Motor neuron (in vitro differentiated cells): ENCODE measurements around the gene WBP2. TPM values are rescaled to one million over a fixed set of nuclear protein-coding genes. Genes with fewer than 3 reads are reported as not detected.
A peak's percentile ranks its signal among the peaks of the same experiment; 100 is the strongest.

Experiments
- ATAC-seq, 8 experiments: fragments of 200-7000 bp; cut with Tn5 transposase; replicated peaks in 6 of 8; 2 replicates each; pipeline ENCODE4 v1.8.0; 2021; ENCODE audit warnings: mild to moderate bottlenecking in 8 of 8, moderate library complexity in 8 of 8
- H3K27ac ChIP-seq, 2 donors: fragments of 250-450 bp; sonication (Bioruptor Pico); 2 replicates each; pipeline ENCODE4 v1.9.0; 2021; ENCODE audit warnings: antibody characterized with exemption in 2 of 2, mild to moderate bottlenecking in 2 of 2, moderate library complexity in 1 of 2
- H3K4me1 ChIP-seq, 2 donors: fragments of 250-450 bp; sonication (Bioruptor Pico); replicated peaks in 1 of 2; 2 replicates each; pipeline ENCODE4 v1.6.1; 2021; ENCODE audit warnings: antibody characterized with exemption in 2 of 2, mild to moderate bottlenecking in 2 of 2, moderate library complexity in 1 of 2
- H3K4me3 ChIP-seq, 5 donors: fragments of 250-450 bp; sonication (Bioruptor Pico); 2 replicates each; pipeline ENCODE4 v1.9.0; 2021; ENCODE audit warnings: antibody characterized with exemption in 5 of 5, mild to moderate bottlenecking in 5 of 5, moderate library complexity in 4 of 5
- WGBS, 10 experiments: fragments of 450-650 bp; shearing (Covaris generic); methylation state at CpG; one replicate each; pipeline ENCODE4 v1.0.0; 2022; 5-methylcytosine and 5-hydroxymethylcytosine counted together
- in situ Hi-C, 9 experiments: fragments of 400-800 bp; cut with MboI; loops; one replicate each; pipeline ENCODE4 v1.15.0; 2021; ENCODE audit warnings: low sequenced_read_pairs in 9 of 9, low pct_unique_long_range_greater_than_20kb in 2 of 9; ENCODE audit not compliant: unreplicated experiment in 9 of 9
- total RNA-seq, 8 experiments: library from RNA; unstranded; fragments of 300-600 nt; gene quantifications; 2 replicates each; pipeline versions ENCODE4 v1.2.3 to v1.2.4, GENCODE V29; 2022

The WBP2 gene
- total RNA-seq, 8 experiments from 2014 or later, result 51.3 to 86.5 (median 60.1) TPM

DNA sequence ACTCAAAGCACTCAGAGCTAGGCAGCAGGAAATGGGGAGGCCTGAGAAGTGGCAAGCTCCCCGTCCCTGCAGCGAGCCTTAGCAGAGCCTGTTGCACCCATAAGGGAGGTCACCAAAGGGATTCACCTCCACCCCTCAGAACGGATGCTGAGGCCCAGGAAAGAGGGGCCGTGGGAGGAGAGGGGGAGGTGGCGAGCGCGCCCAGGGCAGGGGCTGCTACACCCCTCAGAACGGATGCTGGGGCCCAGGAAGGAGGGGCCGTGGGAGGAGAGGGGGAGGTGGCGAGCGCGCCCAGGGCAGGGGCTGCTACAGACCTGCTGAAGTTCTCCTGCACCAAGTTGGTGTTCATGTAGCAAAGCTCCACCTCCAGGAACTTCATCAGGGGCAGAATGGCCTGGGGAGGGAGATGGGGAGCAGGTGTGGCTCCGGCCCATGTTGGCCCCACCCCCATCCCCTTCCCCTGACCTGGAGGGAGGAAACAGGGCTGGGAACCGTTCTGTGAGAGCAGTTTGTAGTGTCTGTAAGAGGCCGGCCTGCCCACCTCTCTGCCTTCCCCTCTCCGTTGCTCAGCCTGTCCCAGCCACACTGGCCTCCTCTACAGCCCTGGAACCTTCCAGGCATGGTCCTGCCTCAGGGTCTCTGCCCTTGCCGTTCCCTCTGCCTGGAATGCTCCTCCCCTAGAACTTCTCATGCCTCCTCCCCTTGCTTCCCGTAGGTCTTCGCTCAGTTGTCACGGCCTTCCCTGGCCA, 22.3 kb downstream of the WBP2 start:
- Histone ChIP-seq H3K27ac (no peak overlapping the region), H3K4me3 (no peak overlapping the region), H3K4me1 (peaks cover 19 to 28% of the 10 kb centered on the region in 2 donors)
- WGBS, 10 experiments, result 20 to 63% (median 50%) methylated on average over 1 to 4 of the region's 20 CpGs; no CpG with 5 or more reads in 3 of the 10 experiments
- ATAC-seq, result peak; percentile 7 to 59 (median 40)
- in situ Hi-C loops, result no loop called here

DNA sequence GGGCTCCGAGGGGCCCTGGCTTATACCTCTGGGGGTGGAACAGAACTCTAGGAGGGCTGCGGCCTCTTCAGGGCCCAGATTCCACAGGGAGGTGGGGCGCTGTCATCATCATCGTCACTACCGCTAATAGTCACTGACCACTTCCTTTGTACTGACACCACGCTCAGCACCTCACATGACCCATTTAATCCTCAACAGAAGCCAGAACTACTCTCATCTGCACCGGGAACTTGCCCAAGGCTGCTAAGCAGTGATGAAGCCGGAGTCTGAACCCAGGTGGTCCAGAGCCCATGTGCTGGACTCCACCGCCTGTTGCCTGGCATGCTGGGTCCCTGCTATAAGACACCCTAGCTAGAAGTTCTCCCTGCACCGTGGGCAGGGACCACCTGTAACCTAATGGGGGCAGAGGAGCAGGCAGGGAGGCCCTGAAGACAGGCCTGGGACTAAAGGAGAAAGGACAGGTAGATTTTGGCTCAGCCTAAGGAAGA, 22.9 kb downstream of the WBP2 start:
- Histone ChIP-seq H3K27ac (no peak overlapping the region), H3K4me1 (peaks cover 26 to 35% of the 10 kb centered on the region in 2 donors)
- 60 to 100% (median 84%) methylated on average over 1 to 5 of the region's 10 CpGs; no CpG with 5 or more reads in 4 of the 10 experiments for WGBS, 10 experiments

GRCh38 chr17:75831032-75831571, 24.0 kb downstream of the WBP2 start:
- Histone ChIP-seq H3K4me1 (peaks cover 35 to 38% of the 10 kb centered on the region in 2 donors), H3K27ac (no peak overlapping the region), H3K4me3 (no peak overlapping the region)
- 47 to 100% methylated on average over 1 to 3 of the region's 15 CpGs; no CpG with 5 or more reads in 8 of the 10 experiments for WGBS, 10 experiments
- ATAC-seq, result no peak
- in situ Hi-C loops, result no loop called here

More for the DNA sequence above, 22.9 kb downstream of the WBP2 start:
- in situ Hi-C loops, result no loop called here
- H3K4me3 ChIP-seq, result no peak overlapping the region
- ATAC-seq, result peak in 2 of 8 experiments; percentile 11 to 19

DNA sequence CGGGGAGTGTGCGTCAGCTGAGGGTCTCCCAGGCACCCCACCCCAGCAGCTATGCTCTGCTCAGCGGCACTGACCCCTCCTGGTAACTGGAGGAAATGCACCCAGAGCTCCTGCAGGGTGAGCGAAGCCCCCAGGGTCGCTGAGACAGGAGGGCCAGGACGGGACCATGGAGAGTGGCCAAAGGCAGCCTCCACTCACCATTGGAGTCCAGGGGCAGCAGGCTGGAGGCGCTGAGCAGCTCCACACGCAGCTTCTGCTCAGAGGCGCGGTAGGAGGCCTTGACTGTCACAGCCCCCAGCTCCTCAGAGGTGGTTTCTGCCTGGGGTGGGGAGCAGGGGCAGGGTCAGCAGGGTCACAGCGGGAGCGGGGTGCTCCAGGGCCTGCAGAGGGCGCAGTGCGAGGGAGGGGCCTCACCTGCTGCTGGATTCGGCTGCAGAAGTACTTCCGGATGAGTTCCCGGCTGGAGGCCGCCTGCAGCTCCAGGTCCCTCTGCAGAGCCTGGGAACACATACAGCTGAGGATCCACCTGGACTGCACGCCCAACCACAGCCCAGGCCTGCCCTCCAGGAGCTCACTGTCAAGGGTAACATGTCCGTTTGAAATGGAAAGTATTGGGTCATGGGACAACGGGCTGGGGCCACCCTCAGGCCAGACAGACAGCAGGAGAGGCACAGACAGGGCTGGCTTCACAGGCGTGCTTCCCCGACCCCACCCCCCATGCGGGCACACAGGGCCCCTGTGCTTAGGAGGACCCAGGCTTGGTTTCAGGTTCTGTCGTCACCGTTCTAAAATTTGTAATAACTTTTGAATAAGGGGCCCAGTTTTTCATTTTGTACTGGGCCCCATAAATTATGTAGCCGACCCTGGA, 24.7 kb downstream of the WBP2 start:
- WGBS, 10 experiments, result 80 to 100% (median 100%) methylated on average over 1 to 4 of the region's 27 CpGs; no CpG with 5 or more reads in 6 of the 10 experiments
- no peak overlapping the region for H3K27ac ChIP-seq
- no peak overlapping the region for H3K4me3 ChIP-seq
- peaks cover 33 to 34% of the 10 kb centered on the region in 2 donors for H3K4me1 ChIP-seq
- no peak for ATAC-seq
- in situ Hi-C loops, result no loop called here

DNA sequence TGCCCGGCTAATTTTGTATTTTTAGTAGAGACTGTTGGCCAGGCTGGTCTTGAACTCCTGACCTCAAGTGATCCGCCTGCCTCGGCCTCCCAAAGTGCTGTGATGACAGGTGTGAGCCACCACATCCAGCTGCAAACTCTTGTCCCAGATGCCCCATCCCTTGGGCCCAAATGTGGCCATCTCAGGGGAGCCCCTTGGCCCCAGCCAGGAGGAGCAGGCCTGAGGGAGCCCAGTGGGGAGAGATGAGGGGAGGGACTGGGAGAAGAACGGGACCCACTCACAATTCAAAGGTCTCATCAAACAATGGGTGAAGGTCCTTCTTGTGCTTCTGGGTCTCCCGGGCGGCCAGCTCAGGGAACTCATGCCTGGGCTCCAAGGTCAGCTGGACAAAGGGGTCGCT, 25.4 kb downstream of the WBP2 start:
- in situ Hi-C loops, result no loop called here
- 86 to 93% methylated on average over 2 of the region's 7 CpGs; no CpG with 5 or more reads in 8 of the 10 experiments for WGBS, 10 experiments
- no peak overlapping the region for H3K4me3 ChIP-seq
- no peak overlapping the region for H3K27ac ChIP-seq
- H3K4me1 ChIP-seq, result peaks cover 27 to 29% of the 10 kb centered on the region in 2 donors
- ATAC-seq, result no peak

DNA sequence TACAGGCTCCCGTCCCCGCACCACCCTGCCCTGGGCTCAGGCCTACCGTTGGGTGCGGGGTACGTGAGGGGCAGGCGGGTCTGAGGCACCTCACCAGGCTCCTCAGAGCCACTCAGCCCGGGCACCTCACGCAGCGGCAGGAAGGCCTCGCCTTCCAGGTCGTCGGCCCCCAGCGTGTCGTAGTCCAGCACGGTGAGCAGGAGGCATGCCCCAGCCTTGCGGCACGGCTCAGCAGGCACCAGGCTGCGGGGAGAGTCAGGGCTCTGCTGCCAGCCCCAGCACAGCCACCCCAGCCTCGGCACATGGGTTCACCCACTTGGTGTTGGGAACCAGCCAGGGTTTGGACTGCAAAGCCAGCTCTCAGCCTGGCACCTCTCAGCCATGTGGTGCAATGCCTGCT, 26.4 kb downstream of the WBP2 start:
- ATAC-seq, result no peak

GRCh38 chr17:75828076-75828400, 27.1 kb downstream of the WBP2 start:
- in situ Hi-C loops, result no loop called here
- Histone ChIP-seq H3K4me1 (peaks cover 21 to 22% of the 10 kb centered on the region in 2 donors), H3K4me3 (no peak overlapping the region), H3K27ac (no peak overlapping the region)
- no peak for ATAC-seq
- WGBS, 10 experiments, result 93 to 100% (median 100%) methylated on average over 1 to 4 of the region's 11 CpGs; no CpG with 5 or more reads in 7 of the 10 experiments

More for the DNA sequence above, 26.4 kb downstream of the WBP2 start:
- Histone ChIP-seq H3K4me1 (peaks cover 27 to 29% of the 10 kb centered on the region in 2 donors), H3K4me3 (no peak overlapping the region), H3K27ac (no peak overlapping the region)
- whole genome bisulfite sequencing, 10 experiments, result 87 to 100% (median 94%) methylated on average over 1 to 8 of the region's 19 CpGs; no CpG with 5 or more reads in 5 of the 10 experiments
- in situ Hi-C loops, result no loop called here

DNA sequence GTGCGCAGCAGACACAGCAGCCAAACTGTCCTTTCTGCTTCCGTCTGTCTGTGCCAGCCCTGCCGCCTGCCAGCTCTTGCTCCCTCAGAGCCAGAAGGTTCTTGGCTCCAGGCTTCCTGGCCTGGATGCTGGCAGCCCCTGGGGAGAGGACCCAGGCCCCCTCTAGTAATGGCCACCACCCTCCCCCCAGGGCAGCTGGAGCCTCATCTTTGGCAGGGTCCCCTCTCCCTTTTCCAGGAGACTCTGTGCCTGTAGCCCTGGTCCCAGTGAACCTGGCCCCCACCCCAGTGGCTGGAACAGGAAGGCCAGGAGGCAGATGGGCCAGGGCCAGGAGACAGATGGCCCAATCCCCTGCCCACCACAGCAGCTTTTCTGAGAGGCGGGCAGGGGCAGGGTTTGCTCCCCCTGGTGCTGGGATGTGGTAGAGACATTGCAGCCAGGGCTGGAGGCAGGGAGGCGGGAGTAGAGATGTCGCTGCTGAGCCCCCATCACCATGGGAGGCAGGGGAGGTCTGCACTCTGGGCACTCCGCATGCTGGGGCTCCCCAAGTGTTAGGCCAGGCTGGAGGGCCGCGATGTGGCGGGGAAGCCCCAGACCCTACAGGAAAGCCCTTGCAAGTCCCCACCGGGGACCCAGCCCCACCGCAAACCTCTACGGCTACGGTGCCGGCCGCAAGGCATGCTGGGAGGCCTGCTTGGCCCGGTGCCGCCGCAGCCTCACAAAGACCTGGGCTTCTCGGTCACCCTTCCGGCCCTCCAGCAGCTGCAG, 27.6 kb downstream of the WBP2 start:
- no peak overlapping the region for H3K4me3 ChIP-seq
- 29 to 100% (median 97%) methylated on average over 2 to 11 of the region's 21 CpGs; no CpG with 5 or more reads in 6 of the 10 experiments for WGBS, 10 experiments
- H3K4me1 ChIP-seq, result peaks cover 17 to 18% of the 10 kb centered on the region in 2 donors
- in situ Hi-C loops, result no loop called here
- H3K27ac ChIP-seq, result peak overlapping the region in 1 of 2 donors; percentile 12
- peak; percentile 6 to 82 (median 74) for ATAC-seq

DNA sequence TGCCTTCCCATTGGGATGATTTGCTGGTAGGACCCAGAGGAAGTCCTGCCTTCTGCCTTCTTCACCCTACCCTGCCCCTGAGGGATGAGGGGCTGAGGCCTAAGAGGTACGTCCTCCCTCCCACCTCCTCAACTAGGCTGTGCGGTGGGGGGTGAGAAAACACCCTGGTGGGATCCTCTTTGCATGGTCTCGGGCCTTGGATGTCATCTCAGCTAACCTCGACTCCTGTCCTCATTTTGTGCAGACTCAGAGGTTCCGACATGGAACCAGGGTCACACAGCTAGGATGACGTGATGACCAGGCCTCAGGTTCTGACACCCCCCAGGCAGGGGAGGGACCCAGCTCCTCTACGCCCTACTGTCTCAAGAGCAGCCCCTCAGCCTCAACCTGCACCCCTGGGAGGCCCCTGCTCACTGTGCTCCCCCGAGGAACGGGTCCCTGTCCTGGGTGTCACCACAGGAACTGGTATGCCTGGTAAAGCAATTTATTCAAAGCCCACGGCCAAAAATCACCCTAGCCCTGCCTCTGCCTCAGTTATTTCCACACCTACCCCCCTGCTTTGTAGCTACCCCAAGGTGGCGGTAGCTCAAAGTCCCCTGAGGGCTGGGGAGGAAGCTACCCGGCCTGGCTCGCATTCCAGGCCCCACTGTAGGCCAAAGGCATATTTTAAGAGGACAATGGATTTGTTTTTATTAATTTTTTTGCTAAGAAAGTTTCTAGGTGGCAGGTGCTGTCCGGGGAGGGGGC, 28.4 kb downstream of the WBP2 start:
- Histone ChIP-seq H3K4me1 (peaks cover 17 to 18% of the 10 kb centered on the region in 2 donors), H3K27ac (peak overlapping the region in 1 of 2 donors; percentile 21), H3K4me3 (no peak overlapping the region)
- WGBS, 10 experiments, result 80 to 100% (median 90%) methylated on average over 2 to 6 of the region's 14 CpGs; no CpG with 5 or more reads in 4 of the 10 experiments
- in situ Hi-C loops, result no loop called here
- ATAC-seq, result no peak

DNA sequence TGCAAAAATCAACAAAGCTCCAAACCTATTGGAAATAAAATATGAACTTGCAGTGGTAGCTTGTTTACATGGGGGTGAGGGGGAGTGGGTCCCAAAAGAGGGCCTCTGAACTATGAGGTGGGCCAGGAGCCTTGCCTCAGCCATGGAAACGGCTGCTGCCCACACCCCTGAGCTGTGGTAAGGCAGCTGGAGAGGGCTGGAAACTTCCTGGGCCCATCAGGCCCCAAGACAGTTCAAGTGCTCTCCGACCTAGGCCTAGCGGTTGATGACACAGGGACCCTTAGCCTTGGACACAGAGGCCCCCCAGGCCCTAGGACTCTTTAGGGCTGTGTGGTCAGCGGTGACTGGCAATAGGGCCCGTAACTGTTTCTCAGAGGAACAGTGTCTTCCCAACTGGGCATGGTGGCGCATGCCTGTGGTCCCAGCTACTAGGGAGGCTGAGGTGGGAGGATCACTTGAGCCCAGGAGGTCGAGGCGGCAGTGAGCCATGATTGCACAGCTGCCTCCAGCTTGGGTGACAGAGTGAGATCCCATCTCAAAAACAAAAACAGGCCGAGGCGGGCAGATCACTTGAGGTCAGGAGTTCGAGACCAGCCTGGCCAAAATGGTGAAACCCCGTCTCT, 29.3 kb downstream of the WBP2 start:
- WGBS, 10 experiments, result 50 to 100% (median 92%) methylated on average over 1 to 5 of the region's 12 CpGs; no CpG with 5 or more reads in 1 of the 10 experiments
- ATAC-seq, result no peak
- in situ Hi-C loops, result no loop called here
- peaks cover 13 to 17% of the 10 kb centered on the region in 2 donors for H3K4me1 ChIP-seq
- H3K27ac ChIP-seq, result no peak overlapping the region
- H3K4me3 ChIP-seq, result no peak overlapping the region

- peak in 3 of 8 experiments; percentile 70 to 80 (median 78) for ATAC-seq
- Histone ChIP-seq H3K4me3 (no peak overlapping the region), H3K27ac (no peak overlapping the region), H3K4me1 (peaks cover 11 to 17% of the 10 kb centered on the region in 2 donors)
- in situ Hi-C loops, result no loop called here
- 90% methylated on average over 4 of the region's 13 CpGs; no CpG with 5 or more reads in 9 of the 10 experiments for WGBS, 10 experiments
Measured at GRCh38 chr17:75825149-75825552, 30.0 kb downstream of the WBP2 start.
